Cardiac muscle cell (in vitro differentiated cells and primary cell): ENCODE measurements around the gene MEIOSIN. TPM values are rescaled to one million over a fixed set of nuclear protein-coding genes. Genes with fewer than 3 reads are reported as not detected.
A peak's percentile ranks its signal among the peaks of the same experiment; 100 is the strongest.
"Not testable (repeated sequence)": the region's sequence is repeated elsewhere in the genome, so short reads cannot be mapped to it uniquely, and the experiment has no call there.

ENCODE experiments used
- DNase-seq, 2 donors: peaks; one replicate each; pipeline versions ENCODE4 v3.0.0 to v3.0.0-alpha.2; 2010 to 2017; ENCODE audit warnings: low read depth in 1 of 2, low spot score in 1 of 2
- H3K27ac ChIP-seq: fragments of 200-600 bp; sonication (generic); 2 replicates; pipeline ENCODE4 v1.5.1; 2016
- H3K27me3 ChIP-seq: fragments of 200-600 bp; sonication (generic); 2 replicates; pipeline ENCODE4 v1.6.0; 2016; ENCODE audit warnings: control low read depth
- H3K36me3 ChIP-seq: fragments of 200-600 bp; sonication (generic); 2 replicates; pipeline ENCODE4 v1.5.1; 2016; ENCODE audit warnings: control low read depth
- H3K4me1 ChIP-seq: fragments of 200-600 bp; sonication (generic); 2 replicates; pipeline ENCODE4 v1.8.1; 2017; ENCODE audit warnings: low read depth, mild to moderate bottlenecking, mixed run types
- H3K4me3 ChIP-seq: fragments of 200-600 bp; sonication (generic); 2 replicates; pipeline ENCODE4 v1.5.1; 2016; ENCODE audit warnings: mild to moderate bottlenecking
- H3K9me3 ChIP-seq: fragments of 200-600 bp; sonication (generic); 2 replicates; pipeline ENCODE4 v1.5.1; 2017; ENCODE audit warnings: low read depth, mild to moderate bottlenecking, control low read depth
- CTCF ChIP-seq: IDR thresholded peaks from 2 replicates; pipeline ENCODE4 v1.5.1; 2012; ENCODE audit warnings: low read depth, mild to moderate bottlenecking, low read length
- polyA plus RNA-seq: library from polyadenylated mRNA; unstranded; fragments of >200 nt; fragmentation: Nextera tagmentation; extraction: Ambion mirVana; gene quantifications from 2 replicates; pipeline ENCODE4 v1.2.1, GENCODE V29; 2016
- total RNA-seq: library from RNA; depleted of rRNA; stranded (reverse); fragments of >200 nt; gene quantifications from 2 replicates; pipeline ENCODE4 v1.2.3, GENCODE V29; 2016

MEIOSIN gene
- total and polyA plus RNA-seq, 2 experiments from 2014 or later = 0.18 to 0.33 TPM

DNA sequence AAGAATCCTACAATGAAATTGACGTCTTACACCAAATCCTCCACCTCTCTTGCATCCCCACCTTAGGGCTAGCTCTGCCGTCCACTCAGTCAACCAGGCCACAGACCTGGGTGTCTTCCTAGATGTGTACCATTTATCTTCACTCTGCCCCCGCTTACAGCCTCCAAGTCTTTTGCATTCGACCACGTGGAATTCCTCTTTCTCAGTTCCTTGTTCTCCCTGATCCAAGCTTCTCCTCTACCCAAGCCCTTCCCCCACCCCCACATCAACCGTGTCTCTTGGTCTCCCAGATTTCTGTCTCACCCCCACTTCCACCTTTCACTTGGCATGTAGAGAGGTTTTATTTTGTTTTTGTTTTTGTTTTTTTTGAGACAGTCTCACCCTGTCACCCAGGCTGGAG, 60.6 kb downstream of the MEIOSIN start:
- H3K9me3 ChIP-seq = no peaks in the 10 kb centered on the region
- TF ChIP-seq CTCF = no peak
- H3K27me3 ChIP-seq = no peaks in the 10 kb centered on the region

GRCh38 chr19:45794627-45795026, 61.4 kb downstream of the MEIOSIN start:
- Histone ChIP-seq H3K9me3 (no peaks in the 10 kb centered on the region), H3K4me1 (peaks cover 10% of the 10 kb centered on the region), H3K27ac (no peak overlapping the region), H3K36me3 (peaks cover 2% of the 10 kb centered on the region), H3K4me3 (no peak overlapping the region), H3K27me3 (no peaks in the 10 kb centered on the region)
- TF ChIP-seq CTCF = no peak
- no peak for DNase-seq

More for the DNA sequence above, 60.6 kb downstream of the MEIOSIN start:
- no peak overlapping the region for H3K27ac ChIP-seq
- DNase-seq = no peak
- no peak overlapping the region for H3K4me3 ChIP-seq
- H3K4me1 ChIP-seq = peaks cover 10% of the 10 kb centered on the region
- peaks cover 10% of the 10 kb centered on the region for H3K36me3 ChIP-seq

GRCh38 chr19:45798995-45799517, 65.8 kb downstream of the MEIOSIN start:
- TF ChIP-seq CTCF = peak; percentile 83
- no peaks in the 10 kb centered on the region for H3K9me3 ChIP-seq
- H3K4me3 ChIP-seq = no peak overlapping the region
- no peaks in the 10 kb centered on the region for H3K36me3 ChIP-seq
- no peaks in the 10 kb centered on the region for H3K4me1 ChIP-seq
- peak; percentile 68 to 90 for DNase-seq
- H3K27ac ChIP-seq = no peak overlapping the region
- H3K27me3 ChIP-seq = no peaks in the 10 kb centered on the region

DNA sequence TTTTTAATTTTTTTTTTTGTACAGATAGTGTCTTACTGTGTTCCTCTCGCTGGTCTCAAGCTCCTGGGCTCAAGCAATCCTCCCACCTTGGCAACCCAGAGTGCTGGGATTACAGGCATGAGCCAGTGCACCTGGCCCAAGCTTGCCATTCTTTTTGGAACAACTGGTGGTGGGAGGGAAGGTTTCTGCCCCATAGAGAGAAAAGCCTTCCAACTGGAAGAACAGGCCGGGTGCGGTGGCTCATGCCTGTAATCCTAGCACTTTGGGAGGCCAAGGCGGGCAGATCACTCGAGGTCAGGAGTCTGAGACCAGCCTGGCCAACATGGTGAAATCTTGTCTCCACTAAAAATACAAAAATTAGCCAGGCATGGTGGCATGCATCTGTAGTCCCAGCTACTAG, 66.3 kb downstream of the MEIOSIN start:
- not testable (repeated sequence) for H3K4me3 ChIP-seq, H3K4me1 ChIP-seq, H3K36me3 ChIP-seq, DNase-seq, H3K27ac ChIP-seq, H3K9me3 ChIP-seq, H3K27me3 ChIP-seq

DNA sequence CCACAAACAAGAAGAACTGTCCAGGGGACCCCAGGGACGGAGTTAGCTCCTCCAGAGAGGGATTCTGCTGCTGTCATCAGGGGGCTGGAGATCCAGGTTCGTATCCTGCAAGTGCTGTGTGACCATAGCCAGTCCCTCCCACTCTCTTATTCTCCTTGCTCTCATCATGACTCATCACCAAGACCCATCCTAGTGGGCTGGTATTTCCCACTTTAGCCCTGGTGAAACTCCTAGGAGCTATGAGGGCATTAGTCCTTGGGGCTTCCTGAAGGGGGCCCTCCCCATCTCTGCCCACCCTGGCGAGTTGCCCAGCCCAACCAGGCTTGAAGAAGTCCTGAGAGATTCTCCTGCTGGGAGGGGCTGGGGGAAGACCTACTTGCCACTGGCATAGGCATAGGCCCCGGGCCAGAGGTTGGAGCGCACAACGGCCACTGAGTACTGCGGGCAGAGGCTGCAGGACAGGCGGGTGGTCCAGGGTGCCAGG, 66.9 kb downstream of the MEIOSIN start:
- DNase-seq = peak in 1 of 2 donors; percentile 48
- no peaks in the 10 kb centered on the region for H3K36me3 ChIP-seq
- H3K9me3 ChIP-seq = no peaks in the 10 kb centered on the region
- TF ChIP-seq CTCF = no peak
- no peak overlapping the region for H3K4me3 ChIP-seq
- H3K4me1 ChIP-seq = no peaks in the 10 kb centered on the region
- H3K27me3 ChIP-seq = no peaks in the 10 kb centered on the region
- H3K27ac ChIP-seq = no peak overlapping the region

GRCh38 chr19:45801603-45802175, 68.5 kb downstream of the MEIOSIN start:
- no peaks in the 10 kb centered on the region for H3K27me3 ChIP-seq
- H3K9me3 ChIP-seq = no peaks in the 10 kb centered on the region
- no peak for TF ChIP-seq CTCF
- H3K27ac ChIP-seq = no peak overlapping the region
- no peak for DNase-seq
- H3K4me3 ChIP-seq = no peak overlapping the region
- H3K4me1 ChIP-seq = no peaks in the 10 kb centered on the region
- no peaks in the 10 kb centered on the region for H3K36me3 ChIP-seq
